Stimulated activated CD8-positive, alpha-beta memory T cell treated with anti-CD3 and anti-CD28 coated beads, Interleukin-7, amount 100 ng/mL, for 4 hours (primary cell): ENCODE results near the gene FYN.

Experiments
- DNase-seq, 2 donors: peaks; one replicate each; pipeline ENCODE4 v3.0.0-alpha.2; 2020; ENCODE audit warnings: low read depth in 2 of 2

FYN gene

GRCh38 chr6:111831408-111831807, 41.8 kb downstream of the FYN start:
- DNase-seq, result no peak

GRCh38 chr6:111829998-111830397, 43.3 kb downstream of the FYN start:
- no peak for DNase-seq

- DNase-seq, result no peak
These were observed 43.7 kb downstream of the FYN start for GRCh38 chr6:111829581-111829980.

- no peak for DNase-seq
These were observed 44.4 kb downstream of the FYN start for GRCh38 chr6:111828809-111829208.

- DNase-seq, result no peak
These were observed 47.7 kb downstream of the FYN start for GRCh38 chr6:111825439-111826086.

GRCh38 chr6:111824608-111825337, 48.5 kb downstream of the FYN start:
- no peak for DNase-seq

- DNase-seq, result no peak
These were observed 49.2 kb downstream of the FYN start for GRCh38 chr6:111823831-111824607.

- no peak for DNase-seq
These were observed 50.2 kb downstream of the FYN start for GRCh38 chr6:111823012-111823411.

- no peak for DNase-seq
These were observed 53.8 kb downstream of the FYN start for GRCh38 chr6:111819458-111819857.

- no peak for DNase-seq
These were observed 54.6 kb downstream of the FYN start for GRCh38 chr6:111818539-111819226.

GRCh38 chr6:111817451-111818120, 55.7 kb downstream of the FYN start:
- DNase-seq, result no peak

- no peak for DNase-seq
These were observed 59.5 kb downstream of the FYN start for GRCh38 chr6:111813677-111814310.

- no peak for DNase-seq
These were observed 60.0 kb downstream of the FYN start for GRCh38 chr6:111813237-111813636.

GRCh38 chr6:111812060-111813038, 60.9 kb downstream of the FYN start:
- DNase-seq, result no peak

GRCh38 chr6:111810294-111811131, 62.7 kb downstream of the FYN start:
- DNase-seq, result peak in 1 of 2 donors; percentile 38

- no peak for DNase-seq
These were observed 63.5 kb downstream of the FYN start for GRCh38 chr6:111809766-111810165.

- DNase-seq, result no peak
These were observed 64.0 kb downstream of the FYN start for GRCh38 chr6:111809264-111809663.

- no peak for DNase-seq
These were observed 64.8 kb downstream of the FYN start for GRCh38 chr6:111808493-111808892.
